Liver (tissue), 9 donors: Measurements from ENCODE around the gene FGFBP3. TPM values are rescaled to one million over a fixed set of nuclear protein-coding genes. Genes with fewer than 3 reads are reported as not detected.

Source experiments
- DNase-seq: peaks from one replicate; pipeline ENCODE4 v3.0.0-alpha.2; 2017; ENCODE audit warnings: low spot score
- H3K27ac ChIP-seq, 2 donors: one replicate each; pipeline ENCODE4 v1.7.0; 2013; ENCODE audit warnings: inconsistent platforms in 2 of 2, low read length in 2 of 2, control low read depth in 1 of 2, low read depth in 1 of 2, mild to moderate bottlenecking in 1 of 2
- H3K27me3 ChIP-seq, 4 donors: one replicate each; pipeline versions ENCODE4 v1.6.1 to v1.7.0; 2013; ENCODE audit warnings: low read length in 3 of 4, inconsistent platforms in 1 of 4, mild to moderate bottlenecking in 1 of 4, moderate library complexity in 1 of 4; ENCODE audit not compliant: control insufficient read depth in 4 of 4, insufficient read depth in 4 of 4
- H3K36me3 ChIP-seq, 4 donors: one replicate each; pipeline versions ENCODE4 v1.6.1 to v1.7.0; 2013; ENCODE audit warnings: low read length in 3 of 4, mild to moderate bottlenecking in 3 of 4, low read depth in 1 of 4, moderate library complexity in 1 of 4; ENCODE audit not compliant: control insufficient read depth in 4 of 4, insufficient read depth in 3 of 4
- H3K4me1 ChIP-seq, 4 donors: one replicate each; pipeline versions ENCODE4 v1.6.1 to v1.7.0; 2013; ENCODE audit warnings: low read length in 3 of 4, mild to moderate bottlenecking in 3 of 4, moderate library complexity in 1 of 4; ENCODE audit not compliant: control insufficient read depth in 4 of 4, insufficient read depth in 4 of 4
- H3K4me3 ChIP-seq, 3 donors: one replicate each; pipeline versions ENCODE4 v1.6.1 to v1.7.0; 2013; ENCODE audit warnings: low read length in 3 of 3, control low read depth in 1 of 3, low read depth in 1 of 3, mild to moderate bottlenecking in 1 of 3
- H3K9ac ChIP-seq, 2 donors: one replicate each; pipeline ENCODE4 v1.7.0; 2013; ENCODE audit warnings: low read length in 2 of 2, mild to moderate bottlenecking in 2 of 2, moderate library complexity in 2 of 2, control low read depth in 1 of 2, low read depth in 1 of 2
- H3K9me3 ChIP-seq, 4 donors: one replicate each; pipeline versions ENCODE4 v1.6.1 to v1.7.0; 2013; ENCODE audit warnings: low read length in 3 of 4; ENCODE audit not compliant: control insufficient read depth in 4 of 4
- ATF3 ChIP-seq: IDR thresholded peaks from 2 replicates; pipeline ENCODE4 v1.6.1; 2016; ENCODE audit warnings: antibody characterized with exemption
- CTCF ChIP-seq: fragments of 150-350 bp; IDR thresholded peaks from 2 replicates; pipeline ENCODE4 v1.5.1; 2017; ENCODE audit warnings: improper control_type of control experiment, low read depth, low read length; ENCODE audit not compliant: missing input control
- EGR1 ChIP-seq, 2 donors: IDR thresholded peaks; 2 replicates each; pipeline ENCODE4 v1.6.1; 2016 to 2018; ENCODE audit warnings: antibody characterized with exemption in 2 of 2, low read depth in 2 of 2
- FOXA1 ChIP-seq: IDR thresholded peaks from 2 replicates; pipeline ENCODE4 v1.6.1; 2016; ENCODE audit warnings: antibody characterized with exemption
- FOXA2 ChIP-seq: IDR thresholded peaks from 2 replicates; pipeline ENCODE4 v1.6.1; 2016; ENCODE audit warnings: antibody characterized with exemption
- GABPA ChIP-seq, 2 donors: IDR thresholded peaks in 1 of 2; conservative IDR thresholded peaks in 1 of 2; 2 replicates each; pipeline ENCODE4 v1.6.1; 2016; ENCODE audit warnings: antibody characterized with exemption in 2 of 2, mild to moderate bottlenecking in 1 of 2, moderate library complexity in 1 of 2
- HNF4A ChIP-seq, 2 donors: conservative IDR thresholded peaks; 2 replicates each; pipeline ENCODE4 v1.6.1; 2016; ENCODE audit warnings: antibody characterized with exemption in 2 of 2, mild to moderate bottlenecking in 2 of 2
- HNF4G ChIP-seq: IDR thresholded peaks from 2 replicates; pipeline ENCODE4 v1.6.1; 2016; ENCODE audit warnings: antibody characterized with exemption
- JUND ChIP-seq, 2 donors: IDR thresholded peaks; 2 replicates each; pipeline ENCODE4 v1.6.1; 2016; ENCODE audit warnings: antibody characterized with exemption in 2 of 2
- MAX ChIP-seq: IDR thresholded peaks from 2 replicates; pipeline ENCODE4 v1.6.1; 2016; ENCODE audit warnings: antibody characterized with exemption
- NR2F2 ChIP-seq: IDR thresholded peaks from 2 replicates; pipeline ENCODE4 v1.6.1; 2016; ENCODE audit warnings: antibody characterized with exemption
- RAD21 ChIP-seq, 2 donors: IDR thresholded peaks; 2 replicates each; pipeline ENCODE4 v1.6.1; 2016; ENCODE audit warnings: antibody characterized with exemption in 2 of 2, mild to moderate bottlenecking in 2 of 2
- RXRA ChIP-seq, 2 donors: IDR thresholded peaks; 2 replicates each; pipeline ENCODE4 v1.6.1; 2017 to 2018; ENCODE audit warnings: antibody characterized with exemption in 2 of 2, mild to moderate bottlenecking in 1 of 2
- SP1 ChIP-seq: IDR thresholded peaks from 2 replicates; pipeline ENCODE4 v1.6.1; 2018; ENCODE audit warnings: antibody characterized with exemption, mild to moderate bottlenecking
- TAF1 ChIP-seq: conservative IDR thresholded peaks from 2 replicates; pipeline ENCODE4 v1.6.1; 2016; ENCODE audit warnings: antibody characterized with exemption, mild to moderate bottlenecking
- YY1 ChIP-seq: IDR thresholded peaks from 2 replicates; pipeline ENCODE4 v1.6.1; 2016; ENCODE audit warnings: antibody characterized with exemption, mild to moderate bottlenecking
- ZBTB33 ChIP-seq: IDR thresholded peaks from 2 replicates; pipeline ENCODE4 v1.6.1; 2016; ENCODE audit warnings: antibody characterized with exemption
- WGBS: extraction: QIAGEN DNeasy Blood & Tissue Kit; methylation state at CpG from one replicate; pipeline ENCODE4 v1.1.7; 2013; 5-methylcytosine and 5-hydroxymethylcytosine counted together
- polyA plus RNA-seq, 2 donors: library from polyadenylated mRNA; stranded (reverse) in 1 of 2; unstranded in 1 of 2; fragments of 200-250 nt in 1 of 2; fragments of >200 nt in 1 of 2; fragmentation: Nextera tagmentation in 1 of 2; extraction: Ambion mirVana in 1 of 2; gene quantifications; one replicate each; pipeline versions ENCODE4 v1.2.1 to v1.2.3, GENCODE V29; 2013 to 2015
- total RNA-seq, 2 donors: library from RNA; depleted of rRNA; stranded (reverse); fragments of >200 nt; gene quantifications; one replicate each; pipeline ENCODE4 v1.2.3, GENCODE V29; 2014
- donor health status: healthy.
- donor health status: healthy.
- donor health status: healthy.
- donor health status: healthy.
- donor health status: healthy.

The FGFBP3 gene
- total and polyA plus RNA-seq, 4 donors: 0.08 to 0.37 (median 0.19) TPM

- peaks cover 3 to 22% (median 16%) of the 10 kb centered on the region in 4 donors for H3K36me3 ChIP-seq
- no peaks in the 10 kb centered on the region for H3K27me3 ChIP-seq
- H3K9ac ChIP-seq: no peak overlapping the region
- no peak overlapping the region for H3K27ac ChIP-seq
- no peak overlapping the region for H3K4me3 ChIP-seq
- H3K9me3 ChIP-seq: no peaks in the 10 kb centered on the region
- 97% methylated on average over 1 of the region's 1 CpG for WGBS
- peaks cover 0 to 6% (median 2%) of the 10 kb centered on the region in 4 donors for H3K4me1 ChIP-seq
- no peak for DNase-seq
- TF ChIP-seq ZBTB33: no peak
- no peak for TF ChIP-seq RAD21 (IDR thresholded peaks at IDR 0.05)
- no peak for TF ChIP-seq ATF3
- TF ChIP-seq SP1: no peak
- TF ChIP-seq TAF1: no peak
- no peak for TF ChIP-seq HNF4A (conservative IDR thresholded peaks at IDR 0.05)
- TF ChIP-seq EGR1 (IDR thresholded peaks at IDR 0.05; ENCODE audit: low read depth in 2 of 2): no peak
- no peak for TF ChIP-seq CTCF
- TF ChIP-seq RXRA (IDR thresholded peaks at IDR 0.05): no peak
- TF ChIP-seq YY1: no peak
- no peak for TF ChIP-seq NR2F2
- TF ChIP-seq JUND (IDR thresholded peaks at IDR 0.05): no peak
- no peak for TF ChIP-seq HNF4G
- no peak for TF ChIP-seq MAX
- no peak for TF ChIP-seq FOXA2
- TF ChIP-seq GABPA (IDR thresholded peaks at IDR 0.05 in 1 of 2, conservative IDR thresholded peaks at IDR 0.05 in 1 of 2): no peak
These were observed 23.5 kb upstream of the FGFBP3 start for GRCh38 chr10:91932737-91933136.

GRCh38 chr10:91931526-91932190 lies 22.4 kb upstream of the FGFBP3 start:
- Histone ChIP-seq H3K36me3 (peaks cover 3 to 19% (median 10%) of the 10 kb centered on the region in 4 donors), H3K9ac (no peak overlapping the region), H3K9me3 (no peaks in the 10 kb centered on the region), H3K4me3 (no peak overlapping the region), H3K4me1 (peaks cover under 1 to 9% (median 3%) of the 10 kb centered on the region in 4 donors), H3K27me3 (no peaks in the 10 kb centered on the region), H3K27ac (no peak overlapping the region)
- WGBS: 71% methylated on average over 3 of the region's 3 CpGs
- DNase-seq: no peak
- no peak for TF ChIP-seq SP1
- TF ChIP-seq ATF3: no peak
- TF ChIP-seq TAF1: no peak
- TF ChIP-seq RXRA (IDR thresholded peaks at IDR 0.05): no peak
- no peak for TF ChIP-seq JUND (IDR thresholded peaks at IDR 0.05)
- TF ChIP-seq HNF4G: no peak
- TF ChIP-seq ZBTB33: no peak
- TF ChIP-seq CTCF: no peak
- no peak for TF ChIP-seq FOXA1
- TF ChIP-seq NR2F2: no peak
- no peak for TF ChIP-seq HNF4A (conservative IDR thresholded peaks at IDR 0.05)
- TF ChIP-seq YY1: no peak
- no peak for TF ChIP-seq GABPA (IDR thresholded peaks at IDR 0.05 in 1 of 2, conservative IDR thresholded peaks at IDR 0.05 in 1 of 2)
- no peak for TF ChIP-seq MAX
